ENCODE measurements around the gene NTHL1. TPM values are rescaled to one million over a fixed set of nuclear protein-coding genes. Genes with fewer than 3 reads are reported as not detected.

Gene NTHL1
- polyA plus RNA-seq, 4 donors, result 13.0 to 27.6 (median 18.5) TPM

- 73 to 86% (median 80%) methylated on average over 3 of the region's 3 CpGs for WGBS, 3 donors
- FAIRE-seq (no peak), DNase-seq (no peak)
- H3K9me3 ChIP-seq (ENCODE audit: control insufficient read depth in 2 of 2, insufficient read depth in 1 of 2, low read depth in 1 of 2, low read length in 1 of 2), result no peaks in the 10 kb centered on the region
- H3K4me1 ChIP-seq (ENCODE audit: control insufficient read depth in 3 of 3, insufficient read depth in 2 of 3, low read depth in 1 of 3, low read length in 2 of 3), result peaks cover 0 to 21% (median 2%) of the 10 kb centered on the region in 3 donors
- peak overlapping the region in 1 of 3 donors; percentile 53 for H3K4me3 ChIP-seq (ENCODE audit: low read depth in 1 of 3, low read length in 3 of 3)
- peaks cover 0 to 25% (median 0%) of the 10 kb centered on the region in 3 donors for H3K27me3 ChIP-seq (ENCODE audit: control insufficient read depth in 3 of 3, insufficient read depth in 3 of 3, low read length in 3 of 3)
- peaks cover 0 to 35% (median 0%) of the 10 kb centered on the region in 3 donors for H3K36me3 ChIP-seq (ENCODE audit: control insufficient read depth in 3 of 3, insufficient read depth in 2 of 3, low read depth in 1 of 3, low read length in 3 of 3)
- H3K27ac ChIP-seq (ENCODE audit: low read depth in 1 of 3, low read length in 2 of 3), result peak overlapping the region in 1 of 3 donors; percentile 18
Observed at GRCh38 chr16:2028146-2028545, 19.5 kb downstream of the NTHL1 start.

- H3K27ac ChIP-seq (ENCODE audit: low read depth in 1 of 3, low read length in 2 of 3), result peak overlapping the region in 1 of 3 donors; percentile 57
- 5 to 7% (median 6%) methylated on average over 45 to 76 of the region's 76 CpGs for WGBS, 3 donors
- H3K9me3 ChIP-seq (ENCODE audit: control insufficient read depth in 2 of 2, insufficient read depth in 1 of 2, low read depth in 1 of 2, low read length in 1 of 2), result no peaks in the 10 kb centered on the region
- peaks cover 0 to 27% (median 2%) of the 10 kb centered on the region in 3 donors for H3K4me1 ChIP-seq (ENCODE audit: control insufficient read depth in 3 of 3, insufficient read depth in 2 of 3, low read depth in 1 of 3, low read length in 2 of 3)
- FAIRE-seq (no peak), DNase-seq (no peak)
- H3K4me3 ChIP-seq (ENCODE audit: low read depth in 1 of 3, low read length in 3 of 3), result peak overlapping the region; percentile 53 to 65 (median 58)
- peaks cover 0 to 29% (median 0%) of the 10 kb centered on the region in 3 donors for H3K36me3 ChIP-seq (ENCODE audit: control insufficient read depth in 3 of 3, insufficient read depth in 2 of 3, low read depth in 1 of 3, low read length in 3 of 3)
- H3K27me3 ChIP-seq (ENCODE audit: control insufficient read depth in 3 of 3, insufficient read depth in 3 of 3, low read length in 3 of 3), result peaks cover 0 to 30% (median 0%) of the 10 kb centered on the region in 3 donors
Observed at GRCh38 chr16:2027024-2028010, 20.3 kb downstream of the NTHL1 start.

GRCh38 chr16:2026461-2027023, 21.1 kb downstream of the NTHL1 start, which contains the start of gene NHERF2:
Gene NHERF2 (plus strand): TSS chr16:2026902. CDS start chr16:2027006, 104 bp downstream.
- Histone ChIP-seq H3K9me3 (ENCODE audit: control insufficient read depth in 2 of 2, insufficient read depth in 1 of 2, low read depth in 1 of 2, low read length in 1 of 2) (no peaks in the 10 kb centered on the region), H3K4me3 (ENCODE audit: low read depth in 1 of 3, low read length in 3 of 3) (peak within 1 kb of the TSS; percentile 53 to 65 (median 58)), H3K27ac (ENCODE audit: low read depth in 1 of 3, low read length in 2 of 3) (peak within 1 kb of the TSS in 1 of 3 donors; percentile 57), H3K4me1 (ENCODE audit: control insufficient read depth in 3 of 3, insufficient read depth in 2 of 3, low read depth in 1 of 3, low read length in 2 of 3) (peaks cover 0 to 27% (median 2%) of the 10 kb centered on the region in 3 donors), H3K27me3 (ENCODE audit: control insufficient read depth in 3 of 3, insufficient read depth in 3 of 3, low read length in 3 of 3) (peaks cover 0 to 32% (median 0%) of the 10 kb centered on the region in 3 donors), H3K36me3 (ENCODE audit: control insufficient read depth in 3 of 3, insufficient read depth in 2 of 3, low read depth in 1 of 3, low read length in 3 of 3) (peaks cover 0 to 25% (median 0%) of the 10 kb centered on the region in 3 donors)
- 8 to 15% (median 10%) methylated on average over 21 to 59 of the region's 59 CpGs for WGBS, 3 donors
- FAIRE-seq (no peak), DNase-seq (peak in 1 of 2 donors; percentile 36)

- no peak for FAIRE-seq
- no peak for DNase-seq
- 78 to 83% (median 82%) methylated on average over 12 to 16 of the region's 16 CpGs for WGBS, 3 donors
Observed at GRCh38 chr16:2025878-2026460, 21.7 kb downstream of the NTHL1 start.

GRCh38 chr16:2025251-2025650, 22.4 kb downstream of the NTHL1 start:
- Histone ChIP-seq H3K4me3 (ENCODE audit: low read depth in 1 of 3, low read length in 3 of 3) (no peak overlapping the region), H3K36me3 (ENCODE audit: control insufficient read depth in 3 of 3, insufficient read depth in 2 of 3, low read depth in 1 of 3, low read length in 3 of 3) (peaks cover 0 to 14% (median 0%) of the 10 kb centered on the region in 3 donors), H3K27me3 (ENCODE audit: control insufficient read depth in 3 of 3, insufficient read depth in 3 of 3, low read length in 3 of 3) (peaks cover 0 to 44% (median 7%) of the 10 kb centered on the region in 3 donors), H3K27ac (ENCODE audit: low read depth in 1 of 3, low read length in 2 of 3) (no peak overlapping the region), H3K4me1 (ENCODE audit: control insufficient read depth in 3 of 3, insufficient read depth in 2 of 3, low read depth in 1 of 3, low read length in 2 of 3) (peaks cover 0 to 33% (median 2%) of the 10 kb centered on the region in 3 donors), H3K9me3 (ENCODE audit: control insufficient read depth in 2 of 2, insufficient read depth in 1 of 2, low read depth in 1 of 2, low read length in 1 of 2) (no peaks in the 10 kb centered on the region)
- no peak for DNase-seq
- FAIRE-seq, result no peak
- whole genome bisulfite sequencing, 3 donors, result 93 to 97% (median 95%) methylated on average over 14 of the region's 14 CpGs

More at GRCh38 chr16:2025878-2026460, 21.7 kb downstream of the NTHL1 start:
- peaks cover 0 to 27% (median 2%) of the 10 kb centered on the region in 3 donors for H3K4me1 ChIP-seq (ENCODE audit: control insufficient read depth in 3 of 3, insufficient read depth in 2 of 3, low read depth in 1 of 3, low read length in 2 of 3)
- peaks cover 0 to 20% (median 0%) of the 10 kb centered on the region in 3 donors for H3K36me3 ChIP-seq (ENCODE audit: control insufficient read depth in 3 of 3, insufficient read depth in 2 of 3, low read depth in 1 of 3, low read length in 3 of 3)
- peak overlapping the region in 1 of 3 donors; percentile 28 for H3K4me3 ChIP-seq (ENCODE audit: low read depth in 1 of 3, low read length in 3 of 3)
- H3K27ac ChIP-seq (ENCODE audit: low read depth in 1 of 3, low read length in 2 of 3), result no peak overlapping the region
- no peaks in the 10 kb centered on the region for H3K9me3 ChIP-seq (ENCODE audit: control insufficient read depth in 2 of 2, insufficient read depth in 1 of 2, low read depth in 1 of 2, low read length in 1 of 2)
- peaks cover 0 to 37% (median under 1%) of the 10 kb centered on the region in 3 donors for H3K27me3 ChIP-seq (ENCODE audit: control insufficient read depth in 3 of 3, insufficient read depth in 3 of 3, low read length in 3 of 3)

GRCh38 chr16:2024032-2024420, 23.6 kb downstream of the NTHL1 start:
- DNase-seq, result no peak
- peak overlapping the region in 2 of 3 donors; percentile 86 to 90 for H3K27ac ChIP-seq (ENCODE audit: low read depth in 1 of 3, low read length in 2 of 3)
- peaks cover 0 to 4% (median 0%) of the 10 kb centered on the region in 3 donors for H3K36me3 ChIP-seq (ENCODE audit: control insufficient read depth in 3 of 3, insufficient read depth in 2 of 3, low read depth in 1 of 3, low read length in 3 of 3)
- 82 to 87% (median 84%) methylated on average over 12 of the region's 12 CpGs for WGBS, 3 donors
- H3K4me3 ChIP-seq (ENCODE audit: low read depth in 1 of 3, low read length in 3 of 3), result no peak overlapping the region
- H3K27me3 ChIP-seq (ENCODE audit: control insufficient read depth in 3 of 3, insufficient read depth in 3 of 3, low read length in 3 of 3), result peaks cover 0 to 54% (median 15%) of the 10 kb centered on the region in 3 donors
- FAIRE-seq, result no peak
- peaks cover 0 to 36% (median 2%) of the 10 kb centered on the region in 3 donors for H3K4me1 ChIP-seq (ENCODE audit: control insufficient read depth in 3 of 3, insufficient read depth in 2 of 3, low read depth in 1 of 3, low read length in 2 of 3)
- H3K9me3 ChIP-seq (ENCODE audit: control insufficient read depth in 2 of 2, insufficient read depth in 1 of 2, low read depth in 1 of 2, low read length in 1 of 2), result no peaks in the 10 kb centered on the region

GRCh38 chr16:2023092-2024031, 24.3 kb downstream of the NTHL1 start:
- Histone ChIP-seq H3K9me3 (ENCODE audit: control insufficient read depth in 2 of 2, insufficient read depth in 1 of 2, low read depth in 1 of 2, low read length in 1 of 2) (no peaks in the 10 kb centered on the region), H3K27ac (ENCODE audit: low read depth in 1 of 3, low read length in 2 of 3) (peak overlapping the region; percentile 61 to 90 (median 86)), H3K36me3 (ENCODE audit: control insufficient read depth in 3 of 3, insufficient read depth in 2 of 3, low read depth in 1 of 3, low read length in 3 of 3) (peaks cover 0 to 3% (median 0%) of the 10 kb centered on the region in 3 donors), H3K4me1 (ENCODE audit: control insufficient read depth in 3 of 3, insufficient read depth in 2 of 3, low read depth in 1 of 3, low read length in 2 of 3) (peaks cover 0 to 36% (median 2%) of the 10 kb centered on the region in 3 donors), H3K27me3 (ENCODE audit: control insufficient read depth in 3 of 3, insufficient read depth in 3 of 3, low read length in 3 of 3) (peaks cover 0 to 57% (median 17%) of the 10 kb centered on the region in 3 donors), H3K4me3 (ENCODE audit: low read depth in 1 of 3, low read length in 3 of 3) (peak overlapping the region in 2 of 3 donors; percentile 29 to 45)
- DNase-seq, result peak; percentile 91 to 96
- no peak for FAIRE-seq
- 8 to 12% (median 11%) methylated on average over 49 to 53 of the region's 53 CpGs for WGBS, 3 donors

All from small intestine (tissue), 7 donors.